ENCODE data around the gene PDHX.

PDHX gene

DNA sequence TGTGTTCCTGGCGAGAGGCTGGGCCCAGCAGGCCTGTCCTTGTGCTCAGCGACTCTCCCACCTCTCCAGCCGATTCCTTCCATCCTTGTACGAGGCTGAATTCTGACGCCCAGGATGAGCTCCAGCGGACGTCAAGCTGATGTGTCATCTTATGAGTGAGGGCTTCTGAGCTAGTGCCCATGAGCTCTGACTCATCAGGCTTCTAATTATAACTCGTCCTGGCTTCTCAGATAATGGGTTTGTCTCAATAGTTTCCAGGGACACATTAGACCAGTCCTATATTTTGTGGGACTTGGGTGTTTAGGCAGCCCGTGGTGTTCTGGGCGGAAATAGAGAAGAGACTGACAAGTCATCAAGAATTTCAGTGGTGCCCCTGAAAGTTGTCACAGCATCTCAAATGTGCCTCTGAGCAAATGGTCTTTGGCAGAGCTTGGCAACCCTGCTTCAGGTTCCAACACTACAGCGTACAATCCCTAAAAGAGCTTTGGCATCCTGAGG lies 114.3 kb downstream of the PDHX start:
- no peak for TF ChIP-seq TCF12 (IDR thresholded peaks at IDR 0.05; ENCODE audit: low read depth)
- no peak for TF ChIP-seq CEBPB (IDR thresholded peaks at IDR 0.05)
- TF ChIP-seq, protein P1, sequence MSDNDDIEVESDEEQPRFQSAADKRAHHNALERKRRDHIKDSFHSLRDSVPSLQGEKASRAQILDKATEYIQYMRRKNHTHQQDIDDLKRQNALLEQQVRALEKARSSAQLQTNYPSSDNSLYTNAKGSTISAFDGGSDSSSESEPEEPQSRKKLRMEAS (IDR thresholded peaks at IDR 0.05) = no peak
- TF ChIP-seq TAF1 (IDR thresholded peaks at IDR 0.05; ENCODE audit: low read depth) = no peak
- TF ChIP-seq ZBTB7A (IDR thresholded peaks at IDR 0.05; ENCODE audit: low read depth) = no peak
- TF ChIP-seq NFIC (IDR thresholded peaks at IDR 0.05) = no peak
- TF ChIP-seq EGR1 (IDR thresholded peaks at IDR 0.05) = no peak
- no peak for TF ChIP-seq TEAD4 (IDR thresholded peaks at IDR 0.05)
- TF ChIP-seq, protein P2, sequence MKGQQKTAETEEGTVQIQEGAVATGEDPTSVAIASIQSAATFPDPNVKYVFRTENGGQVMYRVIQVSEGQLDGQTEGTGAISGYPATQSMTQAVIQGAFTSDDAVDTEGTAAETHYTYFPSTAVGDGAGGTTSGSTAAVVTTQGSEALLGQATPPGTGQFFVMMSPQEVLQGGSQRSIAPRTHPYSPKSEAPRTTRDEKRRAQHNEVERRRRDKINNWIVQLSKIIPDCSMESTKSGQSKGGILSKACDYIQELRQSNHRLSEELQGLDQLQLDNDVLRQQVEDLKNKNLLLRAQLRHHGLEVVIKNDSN (IDR thresholded peaks at IDR 0.05) = no peak
- no peak for TF ChIP-seq EP300 (IDR thresholded peaks at IDR 0.05; ENCODE audit: borderline replicate concordance)
- TF ChIP-seq, protein P3, sequence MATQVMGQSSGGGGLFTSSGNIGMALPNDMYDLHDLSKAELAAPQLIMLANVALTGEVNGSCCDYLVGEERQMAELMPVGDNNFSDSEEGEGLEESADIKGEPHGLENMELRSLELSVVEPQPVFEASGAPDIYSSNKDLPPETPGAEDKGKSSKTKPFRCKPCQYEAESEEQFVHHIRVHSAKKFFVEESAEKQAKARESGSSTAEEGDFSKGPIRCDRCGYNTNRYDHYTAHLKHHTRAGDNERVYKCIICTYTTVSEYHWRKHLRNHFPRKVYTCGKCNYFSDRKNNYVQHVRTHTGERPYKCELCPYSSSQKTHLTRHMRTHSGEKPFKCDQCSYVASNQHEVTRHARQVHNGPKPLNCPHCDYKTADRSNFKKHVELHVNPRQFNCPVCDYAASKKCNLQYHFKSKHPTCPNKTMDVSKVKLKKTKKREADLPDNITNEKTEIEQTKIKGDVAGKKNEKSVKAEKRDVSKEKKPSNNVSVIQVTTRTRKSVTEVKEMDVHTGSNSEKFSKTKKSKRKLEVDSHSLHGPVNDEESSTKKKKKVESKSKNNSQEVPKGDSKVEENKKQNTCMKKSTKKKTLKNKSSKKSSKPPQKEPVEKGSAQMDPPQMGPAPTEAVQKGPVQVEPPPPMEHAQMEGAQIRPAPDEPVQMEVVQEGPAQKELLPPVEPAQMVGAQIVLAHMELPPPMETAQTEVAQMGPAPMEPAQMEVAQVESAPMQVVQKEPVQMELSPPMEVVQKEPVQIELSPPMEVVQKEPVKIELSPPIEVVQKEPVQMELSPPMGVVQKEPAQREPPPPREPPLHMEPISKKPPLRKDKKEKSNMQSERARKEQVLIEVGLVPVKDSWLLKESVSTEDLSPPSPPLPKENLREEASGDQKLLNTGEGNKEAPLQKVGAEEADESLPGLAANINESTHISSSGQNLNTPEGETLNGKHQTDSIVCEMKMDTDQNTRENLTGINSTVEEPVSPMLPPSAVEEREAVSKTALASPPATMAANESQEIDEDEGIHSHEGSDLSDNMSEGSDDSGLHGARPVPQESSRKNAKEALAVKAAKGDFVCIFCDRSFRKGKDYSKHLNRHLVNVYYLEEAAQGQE (IDR thresholded peaks at IDR 0.05; ENCODE audit: low read depth) = no peak
- TF ChIP-seq RAD21 (IDR thresholded peaks at IDR 0.05; ENCODE audit: low read depth) = no peak
- TF ChIP-seq YY1 (IDR thresholded peaks at IDR 0.05; ENCODE audit: low read depth) = no peak
- no peak for TF ChIP-seq FOXM1 (IDR thresholded peaks at IDR 0.05; ENCODE audit: borderline replicate concordance, low read depth)
- TF ChIP-seq CREB1 (IDR thresholded peaks at IDR 0.05; ENCODE audit: low read depth) = no peak

DNA sequence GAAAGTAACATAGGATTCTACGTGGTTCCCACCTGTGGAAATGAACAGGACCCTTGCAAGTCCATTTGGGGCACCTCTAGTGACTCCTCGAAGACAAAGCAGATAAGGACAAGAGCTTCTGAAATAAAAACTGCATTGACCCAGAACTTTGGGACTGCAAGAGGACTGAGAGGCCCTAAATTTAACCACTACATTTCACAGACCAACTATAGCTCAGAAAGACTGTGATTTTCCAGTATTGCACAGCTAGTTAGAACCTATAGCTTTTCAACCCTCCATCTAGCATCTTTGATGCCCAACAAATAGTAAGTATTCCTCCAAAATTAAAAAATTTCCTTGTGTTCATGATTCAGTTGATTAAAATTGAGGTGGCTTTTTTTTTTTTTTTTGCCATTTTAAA lies 114.9 kb downstream of the PDHX start:
- no peak for TF ChIP-seq EP300 (IDR thresholded peaks at IDR 0.05; ENCODE audit: borderline replicate concordance)
- TF ChIP-seq YY1 (IDR thresholded peaks at IDR 0.05; ENCODE audit: low read depth) = no peak
- no peak for TF ChIP-seq CEBPB (IDR thresholded peaks at IDR 0.05)

DNA sequence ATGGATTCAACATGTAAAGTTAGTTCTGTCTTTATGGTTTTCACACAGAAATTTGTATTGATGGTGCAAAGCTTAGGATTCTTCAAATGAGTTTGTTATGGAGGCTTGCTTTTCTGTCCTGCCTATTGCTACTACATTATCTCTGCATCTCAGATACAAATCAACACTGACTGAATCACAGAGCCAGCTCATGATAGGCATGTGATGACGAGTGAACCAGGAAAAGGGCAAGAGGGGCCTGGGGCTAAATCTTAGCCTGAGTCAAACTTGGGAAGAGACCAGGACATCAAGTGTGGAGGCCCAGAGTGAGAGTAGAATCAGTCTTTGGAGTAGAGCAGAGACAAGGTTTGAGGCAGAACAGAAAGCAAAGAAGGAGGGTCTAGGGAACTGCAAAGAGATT lies 115.4 kb downstream of the PDHX start:
- TF ChIP-seq TCF12 (IDR thresholded peaks at IDR 0.05; ENCODE audit: low read depth) = no peak
- no peak for TF ChIP-seq EP300 (IDR thresholded peaks at IDR 0.05; ENCODE audit: borderline replicate concordance)

DNA sequence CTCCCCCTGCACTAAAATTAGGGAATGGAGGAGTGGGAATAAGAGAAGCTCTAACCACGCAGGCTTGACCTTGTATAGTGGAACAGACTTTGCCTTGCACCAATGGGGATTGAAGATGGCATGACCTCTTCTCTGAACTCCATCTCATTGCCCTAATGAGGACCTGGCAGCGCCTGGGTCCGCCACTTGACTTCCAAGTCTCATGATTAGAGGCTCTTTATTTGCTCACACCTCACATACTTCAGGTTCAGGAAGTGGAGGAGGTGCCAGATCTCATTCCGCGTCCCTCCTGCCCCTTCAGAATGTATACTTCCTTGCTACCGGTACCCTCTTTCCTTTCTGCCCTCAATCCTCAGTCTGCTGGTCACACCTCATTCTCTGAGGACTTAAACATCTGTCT lies 116.6 kb downstream of the PDHX start:
- TF ChIP-seq FOXM1 (IDR thresholded peaks at IDR 0.05; ENCODE audit: borderline replicate concordance, low read depth) (no peak), ZBTB7A (IDR thresholded peaks at IDR 0.05; ENCODE audit: low read depth) (no peak), RAD21 (IDR thresholded peaks at IDR 0.05; ENCODE audit: low read depth) (no peak), EGR1 (IDR thresholded peaks at IDR 0.05) (no peak), TCF12 (IDR thresholded peaks at IDR 0.05; ENCODE audit: low read depth) (no peak), TEAD4 (IDR thresholded peaks at IDR 0.05) (no peak), NFIC (IDR thresholded peaks at IDR 0.05) (no peak), YY1 (IDR thresholded peaks at IDR 0.05; ENCODE audit: low read depth) (no peak), CEBPB (IDR thresholded peaks at IDR 0.05) (no peak), TAF1 (IDR thresholded peaks at IDR 0.05; ENCODE audit: low read depth) (no peak), CREB1 (IDR thresholded peaks at IDR 0.05; ENCODE audit: low read depth) (no peak), EP300 (IDR thresholded peaks at IDR 0.05; ENCODE audit: borderline replicate concordance) (no peak)
- TF ChIP-seq, protein P1 (IDR thresholded peaks at IDR 0.05) = no peak
- TF ChIP-seq, protein P2 (IDR thresholded peaks at IDR 0.05) = no peak
- TF ChIP-seq, protein P3 (IDR thresholded peaks at IDR 0.05; ENCODE audit: low read depth) = no peak

DNA sequence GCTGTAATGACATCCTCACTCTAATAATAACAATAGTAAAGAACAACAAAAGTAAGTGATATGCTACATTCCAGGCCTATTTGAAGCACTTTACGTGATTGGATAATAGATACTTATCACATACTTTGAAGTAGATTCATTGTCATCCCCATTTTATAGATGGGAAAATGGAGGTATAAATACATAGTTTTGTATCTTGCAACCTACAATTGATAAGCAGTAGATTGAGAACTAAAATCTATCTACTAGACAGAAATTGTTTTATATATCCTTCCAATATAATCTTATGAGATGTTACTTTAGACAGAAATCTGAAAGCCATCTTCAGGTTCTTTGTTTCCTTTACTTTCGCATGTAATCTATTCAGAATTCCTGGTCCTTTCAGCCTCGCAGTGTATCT lies 118.0 kb downstream of the PDHX start:
- TF ChIP-seq YY1 (IDR thresholded peaks at IDR 0.05; ENCODE audit: low read depth) (no peak), NFIC (IDR thresholded peaks at IDR 0.05) (no peak), EGR1 (IDR thresholded peaks at IDR 0.05) (no peak), ZBTB7A (IDR thresholded peaks at IDR 0.05; ENCODE audit: low read depth) (no peak), CREB1 (IDR thresholded peaks at IDR 0.05; ENCODE audit: low read depth) (no peak), EP300 (IDR thresholded peaks at IDR 0.05; ENCODE audit: borderline replicate concordance) (no peak), TEAD4 (IDR thresholded peaks at IDR 0.05) (no peak), FOXM1 (IDR thresholded peaks at IDR 0.05; ENCODE audit: borderline replicate concordance, low read depth) (no peak), TCF12 (IDR thresholded peaks at IDR 0.05; ENCODE audit: low read depth) (no peak), TAF1 (IDR thresholded peaks at IDR 0.05; ENCODE audit: low read depth) (no peak)
- TF ChIP-seq, protein P2 (IDR thresholded peaks at IDR 0.05) = no peak
- TF ChIP-seq, protein P1 (IDR thresholded peaks at IDR 0.05) = no peak
- TF ChIP-seq, protein P3 (IDR thresholded peaks at IDR 0.05; ENCODE audit: low read depth) = no peak

Measured in Ishikawa (cell line).